Mucosa of descending colon (tissue), 3 donors: ENCODE measurements around the gene DDX17. TPM values are rescaled to one million over a fixed set of nuclear protein-coding genes. Genes with fewer than 3 reads are reported as not detected.

Experiments used
- ATAC-seq: fragments of 200-7000 bp; cut with Tn5 transposase; one replicate; pipeline ENCODE4 v1.9.1; 2020; ENCODE audit warnings: mild to moderate bottlenecking, moderate library complexity
- DNase-seq, 3 donors: peaks; one replicate each; pipeline ENCODE4 v3.0.0-alpha.2; 2020
- H3K36me3 ChIP-seq: fragments of 200-600 bp; one replicate; pipeline ENCODE4 v1.8.0; 2021; ENCODE audit warnings: low read depth, mild to moderate bottlenecking
- H3K4me1 ChIP-seq: fragments of 200-600 bp; one replicate; pipeline ENCODE4 v1.8.0; 2021; ENCODE audit warnings: low read depth, mild to moderate bottlenecking
- H3K4me3 ChIP-seq: fragments of 200-600 bp; one replicate; pipeline ENCODE4 v1.8.0; 2021; ENCODE audit warnings: mild to moderate bottlenecking
- H3K9me3 ChIP-seq: fragments of 200-600 bp; one replicate; pipeline ENCODE4 v1.8.0; 2021; ENCODE audit warnings: mild to moderate bottlenecking
- intact Hi-C, 2 donors: fragments of 100-400 bp; cut with DNase I in 1 of 2; cut with micrococcal nuclease in 1 of 2; formaldehyde crosslinking; loops; one replicate each; pipeline versions ENCODE4 v1.11.0 to v1.11.1; 2022; cut with DNase I, micrococcal nuclease
- total RNA-seq, 3 donors: library from RNA; stranded (reverse); fragmentation: NEBNext Ultra II Directional in 2 of 3; extraction: Animal tissue kit (Norgen Biotek cat#: 25700) in 2 of 3; gene quantifications; one replicate each; pipeline versions ENCODE4 v1.2.1 to v1.2.4, GENCODE V29; 2021 to 2023
- TF ChIP-seq, protein P1 (sequence below): fragments of 200-600 bp; IDR thresholded peaks from one replicate; pipeline ENCODE4 v1.8.0; 2022; ENCODE audit warnings: antibody characterized with exemption, mild to moderate bottlenecking
- donor health status: DM: no; HTN: no; CAD: no; lungs with moderate emphysema.
- donor health status: DM: no; HTN: no; CAD: no.
- donor health status: DM: no; HTN: yes; CAD: no.

Gene DDX17
- total RNA-seq, 3 donors from 2014 or later, result 279 to 464 (median 363) TPM

- Histone ChIP-seq H3K9me3 (no peaks in the 10 kb centered on the region), H3K36me3 (no peaks in the 10 kb centered on the region), H3K4me3 (no peak overlapping the region), H3K4me1 (no peaks in the 10 kb centered on the region)
- intact Hi-C loops, result no loop called here
- no peak for DNase-seq
- TF ChIP-seq, protein P1, sequence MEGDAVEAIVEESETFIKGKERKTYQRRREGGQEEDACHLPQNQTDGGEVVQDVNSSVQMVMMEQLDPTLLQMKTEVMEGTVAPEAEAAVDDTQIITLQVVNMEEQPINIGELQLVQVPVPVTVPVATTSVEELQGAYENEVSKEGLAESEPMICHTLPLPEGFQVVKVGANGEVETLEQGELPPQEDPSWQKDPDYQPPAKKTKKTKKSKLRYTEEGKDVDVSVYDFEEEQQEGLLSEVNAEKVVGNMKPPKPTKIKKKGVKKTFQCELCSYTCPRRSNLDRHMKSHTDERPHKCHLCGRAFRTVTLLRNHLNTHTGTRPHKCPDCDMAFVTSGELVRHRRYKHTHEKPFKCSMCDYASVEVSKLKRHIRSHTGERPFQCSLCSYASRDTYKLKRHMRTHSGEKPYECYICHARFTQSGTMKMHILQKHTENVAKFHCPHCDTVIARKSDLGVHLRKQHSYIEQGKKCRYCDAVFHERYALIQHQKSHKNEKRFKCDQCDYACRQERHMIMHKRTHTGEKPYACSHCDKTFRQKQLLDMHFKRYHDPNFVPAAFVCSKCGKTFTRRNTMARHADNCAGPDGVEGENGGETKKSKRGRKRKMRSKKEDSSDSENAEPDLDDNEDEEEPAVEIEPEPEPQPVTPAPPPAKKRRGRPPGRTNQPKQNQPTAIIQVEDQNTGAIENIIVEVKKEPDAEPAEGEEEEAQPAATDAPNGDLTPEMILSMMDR, result no peak
- ATAC-seq, result no peak
Observed at GRCh38 chr22:38448945-38449745, 57.0 kb downstream of the DDX17 start.

DNA sequence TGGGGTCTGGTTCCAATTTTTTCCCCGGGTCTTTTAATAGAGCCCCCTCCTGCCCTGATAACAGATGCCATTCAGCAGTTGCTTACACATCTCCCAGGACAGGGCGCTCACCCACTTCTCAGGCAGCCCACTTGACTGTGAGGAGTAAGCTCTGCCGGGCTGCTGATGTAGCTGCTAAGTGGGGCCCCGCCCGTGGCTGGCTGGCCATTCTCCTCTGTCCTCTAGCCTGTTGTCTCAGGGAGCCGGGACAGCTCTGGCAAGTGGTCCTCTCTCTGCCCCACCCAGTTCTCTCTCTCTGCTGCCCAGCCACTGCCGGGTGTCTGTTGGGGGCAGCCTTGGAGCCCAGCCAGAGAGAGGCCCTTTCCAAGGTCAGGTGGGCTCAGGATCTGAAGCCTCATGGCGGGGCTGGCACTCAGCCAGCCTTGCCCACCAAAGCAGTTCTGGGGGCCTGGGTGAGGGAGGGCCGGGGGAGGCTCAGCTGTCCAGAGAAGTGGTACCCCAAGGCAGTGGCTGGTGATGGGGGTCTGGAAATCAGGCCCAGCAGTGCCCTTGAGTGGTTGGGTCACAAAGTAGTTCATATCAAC, 60.0 kb downstream of the DDX17 start:
- ATAC-seq (no peak), DNase-seq (no peak)
- intact Hi-C loops, result no loop called here
- TF ChIP-seq, protein P1, result no peak
- H3K36me3 ChIP-seq, result no peaks in the 10 kb centered on the region
- no peaks in the 10 kb centered on the region for H3K9me3 ChIP-seq
- H3K4me3 ChIP-seq, result no peak overlapping the region
- H3K4me1 ChIP-seq, result no peaks in the 10 kb centered on the region

- DNase-seq (no peak), ATAC-seq (no peak)
- H3K4me1 ChIP-seq, result no peaks in the 10 kb centered on the region
- no peak overlapping the region for H3K4me3 ChIP-seq
- H3K9me3 ChIP-seq, result no peaks in the 10 kb centered on the region
- TF ChIP-seq, protein P1, result no peak
- intact Hi-C loops, result no loop called here
- no peaks in the 10 kb centered on the region for H3K36me3 ChIP-seq
Observed at GRCh38 chr22:38444783-38445182, 61.3 kb downstream of the DDX17 start.

GRCh38 chr22:38443628-38444521, 62.2 kb downstream of the DDX17 start:
- DNase-seq (no peak), ATAC-seq (no peak)
- Histone ChIP-seq H3K9me3 (no peaks in the 10 kb centered on the region), H3K4me3 (no peak overlapping the region), H3K4me1 (no peaks in the 10 kb centered on the region), H3K36me3 (no peaks in the 10 kb centered on the region)
- intact Hi-C loops, result no loop called here
- TF ChIP-seq, protein P1, result no peak

- intact Hi-C loops, result no loop called here
- DNase-seq (no peak), ATAC-seq (no peak)
- TF ChIP-seq, protein P1, result no peak
- no peaks in the 10 kb centered on the region for H3K9me3 ChIP-seq
- H3K4me3 ChIP-seq, result no peak overlapping the region
- H3K36me3 ChIP-seq, result no peaks in the 10 kb centered on the region
- no peaks in the 10 kb centered on the region for H3K4me1 ChIP-seq
Observed at GRCh38 chr22:38442967-38443627, 63.0 kb downstream of the DDX17 start.
